SK-N-SH (cell line): Measurements from ENCODE around the gene PRICKLE2. TPM values are rescaled to one million over a fixed set of nuclear protein-coding genes. Genes with fewer than 3 reads are reported as not detected.

Source experiments
- CTCF ChIA-PET: fragments of 300-600, 350-600 bp; formaldehyde crosslinking; extraction: SDS; loops from one replicate; lab custom pipeline; 2021; lab: Yijun Ruan, JAX
- POLR2A ChIA-PET: fragments of 350-600 bp; sonication (Branson Sonifier 250); formaldehyde crosslinking; extraction: SDS; loops from one replicate; lab custom pipeline; 2020; ENCODE audit warnings: antibody characterized with exemption, inconsistent platforms; lab: Yijun Ruan, JAX
- DNase-seq: peaks from one replicate; pipeline ENCODE4 v3.0.0; 2012
- H2AFZ ChIP-seq: fragments of 200-600 bp; sonication (generic); 2 replicates; pipeline ENCODE4 v1.8.1; 2016; ENCODE audit warnings: antibody characterized with exemption, mild to moderate bottlenecking, low read depth
- H3F3A ChIP-seq: fragments of 200-600 bp; sonication (generic); replicated peaks from 2 replicates; pipeline ENCODE3; 2016; ENCODE audit warnings: antibody characterized with exemption, mild to moderate bottlenecking; ENCODE audit not compliant: insufficient read depth
- H3K27ac ChIP-seq, 2 experiments: fragments of 200-500 bp in 1 of 2; fragments of 200-600 bp in 1 of 2; sonication (Bioruptor generic) in 1 of 2; sonication (generic), shearing (Covaris generic) in 1 of 2; 2 replicates each; pipeline versions ENCODE4 v1.5.1 to v1.6.1; 2014 to 2016; ENCODE audit warnings: low read depth in 2 of 2, inconsistent platforms in 1 of 2, low read length in 1 of 2, mild to moderate bottlenecking in 1 of 2, mixed read lengths in 1 of 2
- H3K27me3 ChIP-seq: fragments of 200-600 bp; sonication (generic), shearing (Covaris generic); 2 replicates; pipeline ENCODE4 v1.6.1; 2016; ENCODE audit warnings: mixed run types; ENCODE audit not compliant: insufficient read depth
- H3K36me3 ChIP-seq, 2 experiments: fragments of 200-500 bp in 1 of 2; fragments of 200-600 bp in 1 of 2; sonication (Bioruptor generic) in 1 of 2; sonication (generic) in 1 of 2; replicated peaks in 1 of 2; 2 replicates each; pipeline versions ENCODE3 to v1.5.1; 2014 to 2016; ENCODE audit warnings: low read length in 1 of 2, mild to moderate bottlenecking in 1 of 2; ENCODE audit not compliant: insufficient read depth in 2 of 2, control insufficient read depth in 1 of 2
- H3K4me1 ChIP-seq, 2 experiments: fragments of 200-500 bp in 1 of 2; fragments of 200-600 bp in 1 of 2; sonication (Bioruptor generic) in 1 of 2; sonication (generic), shearing (Covaris generic) in 1 of 2; 2 replicates each; pipeline versions ENCODE4 v1.5.1 to v1.6.1; 2014 to 2016; ENCODE audit warnings: low read depth in 1 of 2, low read length in 1 of 2, mixed run types in 1 of 2; ENCODE audit not compliant: insufficient read depth in 2 of 2, control insufficient read depth in 1 of 2
- H3K4me2 ChIP-seq: fragments of 200-600 bp; sonication (generic), shearing (Covaris generic); 2 replicates; pipeline ENCODE4 v1.6.1; 2017; ENCODE audit warnings: mixed run types
- H3K4me3 ChIP-seq, 2 experiments: fragments of 200-500 bp in 1 of 2; fragments of 200-600 bp in 1 of 2; sonication (Bioruptor generic) in 1 of 2; sonication (generic), shearing (Covaris generic) in 1 of 2; 2 replicates each; pipeline versions ENCODE4 v1.5.1 to v1.8.1; 2014 to 2016; ENCODE audit warnings: low read depth in 2 of 2, inconsistent platforms in 1 of 2, low read length in 1 of 2, mild to moderate bottlenecking in 1 of 2, mixed read lengths in 1 of 2, moderate library complexity in 1 of 2
- H3K79me2 ChIP-seq: fragments of 200-600 bp; sonication (generic); 2 replicates; pipeline ENCODE4 v1.8.1; 2017; ENCODE audit warnings: mild to moderate bottlenecking; ENCODE audit not compliant: insufficient read depth
- H3K9ac ChIP-seq: fragments of 200-600 bp; sonication (generic); 2 replicates; pipeline ENCODE4 v1.6.1; 2017; ENCODE audit warnings: mixed run types
- H3K9me2 ChIP-seq: fragments of 200-600 bp; sonication (generic); 2 replicates; pipeline ENCODE4 v1.6.1; 2017; ENCODE audit warnings: mixed run types
- H3K9me3 ChIP-seq: fragments of 200-600 bp; sonication (generic); 2 replicates; pipeline ENCODE4 v1.6.1; 2017; ENCODE audit warnings: mixed run types, mild to moderate bottlenecking, moderate library complexity
- H4K20me1 ChIP-seq: fragments of 200-600 bp; sonication (generic); 2 replicates; pipeline ENCODE4 v1.6.1; 2017; ENCODE audit warnings: mild to moderate bottlenecking, mixed run types; ENCODE audit not compliant: insufficient read depth
- CHD2 ChIP-seq: fragments of 150-350 bp; IDR thresholded peaks from 2 replicates; pipeline ENCODE4 v1.6.1; 2018; ENCODE audit warnings: low read length; ENCODE audit not compliant: partially characterized antibody
- CTCF ChIP-seq: fragments of 200-600 bp; sonication (generic); IDR thresholded peaks from 2 replicates; pipeline ENCODE4 v1.6.1; 2017; ENCODE audit warnings: antibody characterized with exemption, mild to moderate bottlenecking, moderate library complexity
- ELF1 ChIP-seq: IDR thresholded peaks from 2 replicates; pipeline ENCODE4 v1.4.0; 2012
- EP300 ChIP-seq, 2 experiments: IDR thresholded peaks; 2 replicates each; pipeline versions ENCODE4 v1.4.0 to v1.6.1; 2012; ENCODE audit warnings: borderline replicate concordance in 1 of 2, low read depth in 1 of 2, low read length in 1 of 2
- EZH2phosphoT487 ChIP-seq: fragments of 200-600 bp; sonication (generic); IDR thresholded peaks from 2 replicates; pipeline ENCODE4 v1.6.1; 2017; ENCODE audit warnings: low read depth, mixed run types, mild to moderate bottlenecking, antibody characterized with exemption, moderate library complexity, borderline replicate concordance
- FOSL2 ChIP-seq: IDR thresholded peaks from 2 replicates; pipeline ENCODE4 v1.4.0; 2012; ENCODE audit warnings: low read depth, mild to moderate bottlenecking, moderate library complexity, borderline replicate concordance
- FOXJ3 ChIP-seq: sonication (generic); formaldehyde crosslinking; IDR thresholded peaks from 2 replicates; pipeline ENCODE4 v1.5.1; 2020; ENCODE audit warnings: mild to moderate bottlenecking, missing genetic modification reagents
- FOXM1 ChIP-seq: IDR thresholded peaks from 2 replicates; pipeline ENCODE4 v1.4.0; 2012; ENCODE audit warnings: low read depth, mild to moderate bottlenecking
- GATA2 ChIP-seq: sonication (generic); formaldehyde crosslinking; IDR thresholded peaks from 2 replicates; pipeline ENCODE4 v1.5.0; 2020; ENCODE audit warnings: mild to moderate bottlenecking, missing genetic modification reagents
- JUND ChIP-seq: IDR thresholded peaks from 2 replicates; pipeline ENCODE4 v1.4.0; 2012
- MEF2A ChIP-seq: IDR thresholded peaks from 2 replicates; pipeline ENCODE4 v1.4.0; 2012; ENCODE audit warnings: low read depth, borderline replicate concordance
- NFIC ChIP-seq: IDR thresholded peaks from 2 replicates; pipeline ENCODE4 v1.4.0; 2012; ENCODE audit warnings: borderline replicate concordance
- RCOR1 ChIP-seq: fragments of 150-350 bp; IDR thresholded peaks from 2 replicates; pipeline ENCODE4 v1.6.1; 2017; ENCODE audit warnings: antibody characterized with exemption, low read length
- RFX5 ChIP-seq: IDR thresholded peaks from 2 replicates; pipeline ENCODE4 v1.6.1; 2012; ENCODE audit warnings: mild to moderate bottlenecking, improper control_type of control experiment, low read length
- RXRA ChIP-seq: IDR thresholded peaks from 2 replicates; pipeline ENCODE4 v1.4.0; 2012; ENCODE audit warnings: low read depth, mild to moderate bottlenecking, borderline replicate concordance
- SIN3A ChIP-seq: IDR thresholded peaks from 2 replicates; pipeline ENCODE4 v1.6.1; 2012; ENCODE audit warnings: low read depth, mild to moderate bottlenecking, low read length, moderate library complexity, borderline replicate concordance
- TAF1 ChIP-seq: IDR thresholded peaks from 2 replicates; pipeline ENCODE4 v1.6.1; 2012; ENCODE audit warnings: low read depth, mild to moderate bottlenecking, low read length, moderate library complexity, borderline replicate concordance
- TCF12 ChIP-seq: IDR thresholded peaks from 2 replicates; pipeline ENCODE4 v1.4.0; 2012
- ZBTB33 ChIP-seq: IDR thresholded peaks from 2 replicates; pipeline ENCODE4 v1.4.0; 2012; ENCODE audit warnings: low read depth, borderline replicate concordance
- WGBS: methylation state at CpG from one replicate; pipeline ENCODE4 v1.1.6; 2017; ENCODE audit warnings: low lambda C conversion rate; 5-methylcytosine and 5-hydroxymethylcytosine counted together
- polyA plus RNA-seq, 3 experiments: library from polyadenylated mRNA; depleted of rRNA; stranded (reverse); fragments of >200 nt; gene quantifications; 2 replicates each; pipeline ENCODE4 v1.2.3, GENCODE V29; 2012
- TF ChIP-seq, protein P1 (sequence below): IDR thresholded peaks from 2 replicates; pipeline ENCODE4; 2012
- TF ChIP-seq, protein P2 (sequence below): IDR thresholded peaks from 2 replicates; pipeline ENCODE4 v1.4.0; 2012; ENCODE audit warnings: low read depth, borderline replicate concordance
- TF ChIP-seq, protein P3 (sequence below): fragments of 150-350 bp; IDR thresholded peaks from 2 replicates; pipeline ENCODE4 v1.6.1; 2017; ENCODE audit warnings: antibody characterized with exemption, low read length, low read depth, borderline replicate concordance

PRICKLE2 gene
- polyA plus RNA-seq, 1 of the 3 experiments (the other 2 are of a cell fraction): 0.67 TPM

DNA sequence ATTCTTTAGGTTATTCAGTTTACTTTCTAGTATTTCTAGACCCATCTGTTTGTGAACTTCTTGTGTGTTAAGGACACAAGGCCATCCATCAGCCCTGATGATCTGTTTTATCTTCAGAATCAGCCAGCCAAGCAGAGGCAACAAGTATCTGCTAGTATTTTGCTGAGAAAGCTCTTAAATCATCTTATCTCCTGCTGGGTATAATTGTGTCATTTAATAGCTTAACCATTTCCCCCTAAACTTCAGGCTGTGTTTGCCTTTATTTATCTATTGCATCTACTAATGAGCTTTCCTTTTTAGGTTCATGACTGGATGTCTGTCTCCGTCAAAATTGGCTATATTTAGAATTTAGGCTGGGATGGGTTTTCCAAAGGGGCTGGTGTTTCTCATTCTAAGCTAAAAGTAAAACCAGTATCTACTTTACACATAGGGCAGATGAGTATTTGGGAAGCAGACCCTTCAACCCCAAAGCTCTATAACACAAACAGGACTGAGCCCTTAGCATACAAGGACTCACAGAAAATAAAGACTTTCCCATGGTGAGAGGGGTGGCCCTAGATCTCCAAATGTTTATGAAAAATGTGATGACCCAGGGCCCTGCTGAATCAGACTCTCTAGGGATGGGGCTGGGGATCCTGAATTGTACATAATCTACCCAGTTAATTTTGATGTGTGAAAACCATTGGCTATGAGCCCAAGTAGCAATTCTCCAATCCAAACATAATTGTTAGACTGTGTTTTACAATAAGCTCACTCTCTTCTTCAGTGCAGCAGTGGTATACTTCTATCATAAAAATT lies 136.7 kb downstream of the PRICKLE2 start:
- Histone ChIP-seq H3K36me3 (no peaks in the 10 kb centered on the region), H3K9me3 (no peaks in the 10 kb centered on the region; the same call in 1 of the 2 replicates), H4K20me1 (no peaks in the 10 kb centered on the region), H3K4me1 (peaks cover 3 to 7% of the 10 kb centered on the region in 2 experiments; a peak in 2 of 4 replicates), H3K4me3 (no peak overlapping the region), H3K9ac (no peak overlapping the region), H3K4me2 (no peak overlapping the region), H3K9me2 (no peaks in the 10 kb centered on the region), H3K27me3 (no peaks in the 10 kb centered on the region), H2AFZ (no peak overlapping the region), H3K79me2 (no peaks in the 10 kb centered on the region), H3K27ac (peak overlapping the region in 1 of 2 experiments; percentile 58; a peak in 1 of 4 replicates), H3F3A (peaks cover 6% of the 10 kb centered on the region)
- POLR2A ChIA-PET: no interaction called here
- CTCF ChIA-PET: interaction anchor here (0.7 to 1.8 kb wide), 6 partner anchors 9 to 100 kb away, joined by 3 to 7 read pairs (median 3); no protein-coding TSS in a partner anchor
- no peak for DNase-seq
- WGBS: 14% methylated on average over 1 of the region's 1 CpG
- no peak for TF ChIP-seq TAF1
- TF ChIP-seq, protein P1, sequence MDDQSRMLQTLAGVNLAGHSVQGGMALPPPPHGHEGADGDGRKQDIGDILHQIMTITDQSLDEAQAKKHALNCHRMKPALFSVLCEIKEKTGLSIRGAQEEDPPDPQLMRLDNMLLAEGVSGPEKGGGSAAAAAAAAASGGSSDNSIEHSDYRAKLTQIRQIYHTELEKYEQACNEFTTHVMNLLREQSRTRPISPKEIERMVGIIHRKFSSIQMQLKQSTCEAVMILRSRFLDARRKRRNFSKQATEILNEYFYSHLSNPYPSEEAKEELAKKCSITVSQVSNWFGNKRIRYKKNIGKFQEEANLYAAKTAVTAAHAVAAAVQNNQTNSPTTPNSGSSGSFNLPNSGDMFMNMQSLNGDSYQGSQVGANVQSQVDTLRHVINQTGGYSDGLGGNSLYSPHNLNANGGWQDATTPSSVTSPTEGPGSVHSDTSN: peak; percentile 30; the same call in 1 of the 2 replicates
- no peak for TF ChIP-seq RXRA
- no peak for TF ChIP-seq JUND
- TF ChIP-seq FOSL2: no peak
- TF ChIP-seq EP300 (IDR thresholded peaks at IDR 0.05; ENCODE audit: borderline replicate concordance in 1 of 2, low read depth in 1 of 2, low read length in 1 of 2): peak in 1 of 2 experiments; percentile 79; a peak in 2 of 4 replicates
- TF ChIP-seq SIN3A: no peak
- no peak for TF ChIP-seq CTCF
- TF ChIP-seq RFX5: no peak
- TF ChIP-seq, protein P2, sequence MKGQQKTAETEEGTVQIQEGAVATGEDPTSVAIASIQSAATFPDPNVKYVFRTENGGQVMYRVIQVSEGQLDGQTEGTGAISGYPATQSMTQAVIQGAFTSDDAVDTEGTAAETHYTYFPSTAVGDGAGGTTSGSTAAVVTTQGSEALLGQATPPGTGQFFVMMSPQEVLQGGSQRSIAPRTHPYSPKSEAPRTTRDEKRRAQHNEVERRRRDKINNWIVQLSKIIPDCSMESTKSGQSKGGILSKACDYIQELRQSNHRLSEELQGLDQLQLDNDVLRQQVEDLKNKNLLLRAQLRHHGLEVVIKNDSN: no peak
- peak; percentile 13 for TF ChIP-seq CHD2
- no peak for TF ChIP-seq FOXJ3 (CRISPR knock-in tag)
- TF ChIP-seq RCOR1: peak; percentile 58; the same call in 1 of the 2 replicates
- TF ChIP-seq EZH2phosphoT487: no peak
- peak; percentile 47; the same call in 1 of the 2 replicates for TF ChIP-seq TCF12
- no peak for TF ChIP-seq MEF2A
- TF ChIP-seq NFIC: no peak
- TF ChIP-seq ZBTB33: no peak
- TF ChIP-seq, protein P3, sequence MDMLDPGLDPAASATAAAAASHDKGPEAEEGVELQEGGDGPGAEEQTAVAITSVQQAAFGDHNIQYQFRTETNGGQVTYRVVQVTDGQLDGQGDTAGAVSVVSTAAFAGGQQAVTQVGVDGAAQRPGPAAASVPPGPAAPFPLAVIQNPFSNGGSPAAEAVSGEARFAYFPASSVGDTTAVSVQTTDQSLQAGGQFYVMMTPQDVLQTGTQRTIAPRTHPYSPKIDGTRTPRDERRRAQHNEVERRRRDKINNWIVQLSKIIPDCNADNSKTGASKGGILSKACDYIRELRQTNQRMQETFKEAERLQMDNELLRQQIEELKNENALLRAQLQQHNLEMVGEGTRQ: no peak
- no peak for TF ChIP-seq ELF1
- TF ChIP-seq GATA2 (CRISPR knock-in tag): peak; percentile 69
- no peak for TF ChIP-seq FOXM1
